HepG2 (cell line): ENCODE measurements around the gene PLEKHA5. TPM values are rescaled to one million over a fixed set of nuclear protein-coding genes. Genes with fewer than 3 reads are reported as not detected.

Experiments
- ADNP ChIP-seq: sonication (generic); formaldehyde crosslinking; IDR thresholded peaks from 2 replicates; pipeline ENCODE4 v1.4.0; 2020; ENCODE audit warnings: missing genetic modification reagents
- FOXA1 ChIP-seq, 2 experiments: fragments of 450-650 bp in 1 of 2; sonication (generic) in 1 of 2; formaldehyde crosslinking in 1 of 2; IDR thresholded peaks; 2 replicates each; pipeline versions ENCODE4 v1.4.0 to v1.6.1; 2016 to 2020; ENCODE audit warnings: missing genetic modification reagents in 1 of 2
- FOXA3 ChIP-seq: IDR thresholded peaks from 2 replicates; pipeline ENCODE4 v1.6.1; 2016; ENCODE audit warnings: missing genetic modification reagents, missing compliant biosample characterization
- KAT7 ChIP-seq: IDR thresholded peaks from 2 replicates; pipeline ENCODE4 v1.6.1; 2018; ENCODE audit warnings: borderline replicate concordance, missing compliant biosample characterization
- REL ChIP-seq: sonication (generic); formaldehyde crosslinking; conservative IDR thresholded peaks from 2 replicates; pipeline ENCODE4 v1.8.0; 2022; ENCODE audit warnings: mild to moderate bottlenecking, missing genetic modification reagents, moderate library complexity
- SIX4 ChIP-seq: sonication (generic); formaldehyde crosslinking; IDR thresholded peaks from 2 replicates; pipeline ENCODE4 v1.4.0; 2020; ENCODE audit warnings: missing genetic modification reagents
- ZNF224 ChIP-seq: sonication (generic); formaldehyde crosslinking; IDR thresholded peaks from 2 replicates; pipeline ENCODE4 v1.5.0; 2020; ENCODE audit warnings: mild to moderate bottlenecking, missing genetic modification reagents
- ZNF235 ChIP-seq: sonication (generic); formaldehyde crosslinking; IDR thresholded peaks from 2 replicates; pipeline ENCODE4 v1.8.1; 2023; ENCODE audit warnings: mild to moderate bottlenecking, missing genetic modification reagents, borderline replicate concordance
- ZNF441 ChIP-seq: sonication (generic); formaldehyde crosslinking; IDR thresholded peaks from 2 replicates; pipeline ENCODE4 v1.7.0; 2021; ENCODE audit warnings: missing genetic modification reagents, borderline replicate concordance
- ZNF589 ChIP-seq: sonication (generic); formaldehyde crosslinking; conservative IDR thresholded peaks from 2 replicates; pipeline ENCODE4 v1.8.0; 2022; ENCODE audit warnings: mild to moderate bottlenecking, moderate library complexity, missing genetic modification reagents
- ZNF703 ChIP-seq: sonication (generic); formaldehyde crosslinking; IDR thresholded peaks from 2 replicates; pipeline ENCODE4 v1.5.1; 2020; ENCODE audit warnings: missing genetic modification reagents, mild to moderate bottlenecking, moderate library complexity, borderline replicate concordance
- polyA plus RNA-seq, 8 experiments: library from polyadenylated mRNA; depleted of rRNA in 3 of 8; stranded (reverse) in 7 of 8; unstranded in 1 of 8; fragments of >200 nt; fragmentation: Illumina TruSeq in 4 of 8; extraction: Trizol in 4 of 8; gene quantifications; 2 replicates each; pipeline versions ENCODE4 v1.2.1 to v1.2.3, GENCODE V29; 2011 to 2016; ENCODE audit warnings: low read depth in 4 of 8, missing spikeins in 1 of 8, mixed read lengths in 1 of 8; ENCODE audit not compliant: insufficient read depth in 1 of 8
- total RNA-seq, 5 experiments: library from RNA; depleted of rRNA; stranded (reverse); fragments of >200 nt; fragmentation: Illumina TruSeq; extraction: Trizol; gene quantifications; 2 replicates each; pipeline ENCODE4 v1.2.3, GENCODE V29; 2016; ENCODE audit warnings: low read depth in 1 of 5
- TF ChIP-seq, protein P1 (sequence below): sonication (generic); formaldehyde crosslinking; IDR thresholded peaks from 2 replicates; pipeline ENCODE4 v1.5.1; 2020; ENCODE audit warnings: mild to moderate bottlenecking, missing genetic modification reagents, moderate library complexity
- TF ChIP-seq, protein P2 (sequence below): sonication (generic); formaldehyde crosslinking; IDR thresholded peaks from 2 replicates; pipeline ENCODE4 v1.4.0; 2020; ENCODE audit warnings: mild to moderate bottlenecking, missing genetic modification reagents
- TF ChIP-seq, protein P3 (sequence below): sonication (generic); formaldehyde crosslinking; IDR thresholded peaks from 2 replicates; pipeline ENCODE4 v1.5.1; 2020; ENCODE audit warnings: mild to moderate bottlenecking, moderate library complexity, missing genetic modification reagents
- TF ChIP-seq, protein P4 (sequence below): IDR thresholded peaks from 2 replicates; pipeline ENCODE4 v1.6.1; 2018; ENCODE audit warnings: missing genetic modification reagents
- TF ChIP-seq, protein P5 (sequence below): sonication (generic); formaldehyde crosslinking; IDR thresholded peaks from 2 replicates; pipeline ENCODE4 v1.4.0; 2020; ENCODE audit warnings: missing genetic modification reagents
- TF ChIP-seq, protein P6 (sequence below): sonication (generic); IDR thresholded peaks from 2 replicates; pipeline ENCODE4 v1.6.1; 2016; ENCODE audit warnings: low read depth, borderline replicate concordance

Gene PLEKHA5
- total and polyA plus RNA-seq, 2 of the 13 experiments (the other 11 are each of a cell fraction or from before 2014, with no cell fraction given) = 4.2 to 15.4 TPM

DNA sequence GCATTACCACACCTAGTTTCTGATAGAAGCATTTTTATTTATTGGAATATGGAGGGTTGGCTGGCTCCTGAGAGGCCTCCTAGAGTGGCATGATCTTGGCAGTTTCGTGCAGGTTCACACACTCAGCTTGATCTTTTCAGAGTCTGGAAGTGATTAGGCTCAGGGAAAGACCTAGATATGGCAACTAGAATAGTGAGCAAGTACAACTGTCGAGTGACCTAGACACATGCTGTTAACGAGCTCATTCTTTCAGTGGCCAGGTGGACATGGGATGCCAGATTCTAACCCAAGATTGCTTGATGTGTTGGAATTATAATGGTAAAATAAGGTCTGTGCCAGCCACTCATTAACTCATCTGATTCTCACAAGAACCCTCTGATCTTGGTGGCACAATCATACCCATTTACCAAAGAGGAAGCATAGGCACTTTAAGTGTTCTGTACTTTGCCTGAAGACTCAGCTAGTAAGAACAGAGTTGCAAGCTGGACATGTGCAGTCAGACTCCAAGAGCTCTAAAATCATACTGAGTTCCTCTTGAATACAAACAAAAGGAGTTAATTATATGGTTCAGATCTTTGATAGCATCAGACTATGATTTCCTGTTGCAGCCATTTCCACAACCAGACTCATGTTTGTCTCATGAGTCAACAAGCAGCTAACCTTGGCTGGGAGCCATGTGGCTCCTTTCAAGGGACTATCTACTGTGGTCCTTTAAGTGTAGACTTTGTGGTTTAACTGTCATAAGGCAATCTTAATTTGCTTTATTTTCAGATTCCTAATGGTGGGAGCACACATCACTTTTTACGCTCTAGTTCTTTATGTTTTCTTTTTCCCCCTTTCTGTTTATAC lies 144.2 kb downstream of the PLEKHA5 start (continued):
- TF ChIP-seq, protein P1, sequence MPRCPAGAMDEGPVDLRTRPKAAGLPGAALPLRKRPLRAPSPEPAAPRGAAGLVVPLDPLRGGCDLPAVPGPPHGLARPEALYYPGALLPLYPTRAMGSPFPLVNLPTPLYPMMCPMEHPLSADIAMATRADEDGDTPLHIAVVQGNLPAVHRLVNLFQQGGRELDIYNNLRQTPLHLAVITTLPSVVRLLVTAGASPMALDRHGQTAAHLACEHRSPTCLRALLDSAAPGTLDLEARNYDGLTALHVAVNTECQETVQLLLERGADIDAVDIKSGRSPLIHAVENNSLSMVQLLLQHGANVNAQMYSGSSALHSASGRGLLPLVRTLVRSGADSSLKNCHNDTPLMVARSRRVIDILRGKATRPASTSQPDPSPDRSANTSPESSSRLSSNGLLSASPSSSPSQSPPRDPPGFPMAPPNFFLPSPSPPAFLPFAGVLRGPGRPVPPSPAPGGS (CRISPR knock-in tag) = no peak
- TF ChIP-seq ADNP (CRISPR knock-in tag) (no peak), KAT7 (CRISPR knock-in tag) (no peak), ZNF703 (CRISPR knock-in tag) (no peak), ZNF589 (CRISPR knock-in tag) (no peak), ZNF224 (CRISPR knock-in tag) (no peak), ZNF235 (CRISPR knock-in tag) (no peak), SIX4 (CRISPR knock-in tag) (no peak), REL (no peak), ZNF441 (CRISPR knock-in tag) (no peak), FOXA1 (IDR thresholded peaks at IDR 0.05) (no peak), FOXA1 (CRISPR knock-in tag; IDR thresholded peaks at IDR 0.05) (0 out of 2 replicates have a peak, but pooled peaks have one; percentile 32), FOXA3 (CRISPR knock-in tag) (0 out of 2 replicates have a peak, but pooled peaks have one; percentile 18)
- TF ChIP-seq, protein P2, sequence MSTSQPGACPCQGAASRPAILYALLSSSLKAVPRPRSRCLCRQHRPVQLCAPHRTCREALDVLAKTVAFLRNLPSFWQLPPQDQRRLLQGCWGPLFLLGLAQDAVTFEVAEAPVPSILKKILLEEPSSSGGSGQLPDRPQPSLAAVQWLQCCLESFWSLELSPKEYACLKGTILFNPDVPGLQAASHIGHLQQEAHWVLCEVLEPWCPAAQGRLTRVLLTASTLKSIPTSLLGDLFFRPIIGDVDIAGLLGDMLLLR = no peak
- TF ChIP-seq, protein P3, sequence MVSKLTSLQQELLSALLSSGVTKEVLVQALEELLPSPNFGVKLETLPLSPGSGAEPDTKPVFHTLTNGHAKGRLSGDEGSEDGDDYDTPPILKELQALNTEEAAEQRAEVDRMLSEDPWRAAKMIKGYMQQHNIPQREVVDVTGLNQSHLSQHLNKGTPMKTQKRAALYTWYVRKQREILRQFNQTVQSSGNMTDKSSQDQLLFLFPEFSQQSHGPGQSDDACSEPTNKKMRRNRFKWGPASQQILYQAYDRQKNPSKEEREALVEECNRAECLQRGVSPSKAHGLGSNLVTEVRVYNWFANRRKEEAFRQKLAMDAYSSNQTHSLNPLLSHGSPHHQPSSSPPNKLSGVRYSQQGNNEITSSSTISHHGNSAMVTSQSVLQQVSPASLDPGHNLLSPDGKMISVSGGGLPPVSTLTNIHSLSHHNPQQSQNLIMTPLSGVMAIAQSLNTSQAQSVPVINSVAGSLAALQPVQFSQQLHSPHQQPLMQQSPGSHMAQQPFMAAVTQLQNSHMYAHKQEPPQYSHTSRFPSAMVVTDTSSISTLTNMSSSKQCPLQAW = no peak
- TF ChIP-seq, protein P4, sequence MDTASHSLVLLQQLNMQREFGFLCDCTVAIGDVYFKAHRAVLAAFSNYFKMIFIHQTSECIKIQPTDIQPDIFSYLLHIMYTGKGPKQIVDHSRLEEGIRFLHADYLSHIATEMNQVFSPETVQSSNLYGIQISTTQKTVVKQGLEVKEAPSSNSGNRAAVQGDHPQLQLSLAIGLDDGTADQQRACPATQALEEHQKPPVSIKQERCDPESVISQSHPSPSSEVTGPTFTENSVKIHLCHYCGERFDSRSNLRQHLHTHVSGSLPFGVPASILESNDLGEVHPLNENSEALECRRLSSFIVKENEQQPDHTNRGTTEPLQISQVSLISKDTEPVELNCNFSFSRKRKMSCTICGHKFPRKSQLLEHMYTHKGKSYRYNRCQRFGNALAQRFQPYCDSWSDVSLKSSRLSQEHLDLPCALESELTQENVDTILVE (CRISPR knock-in tag) = no peak
- TF ChIP-seq, protein P5, sequence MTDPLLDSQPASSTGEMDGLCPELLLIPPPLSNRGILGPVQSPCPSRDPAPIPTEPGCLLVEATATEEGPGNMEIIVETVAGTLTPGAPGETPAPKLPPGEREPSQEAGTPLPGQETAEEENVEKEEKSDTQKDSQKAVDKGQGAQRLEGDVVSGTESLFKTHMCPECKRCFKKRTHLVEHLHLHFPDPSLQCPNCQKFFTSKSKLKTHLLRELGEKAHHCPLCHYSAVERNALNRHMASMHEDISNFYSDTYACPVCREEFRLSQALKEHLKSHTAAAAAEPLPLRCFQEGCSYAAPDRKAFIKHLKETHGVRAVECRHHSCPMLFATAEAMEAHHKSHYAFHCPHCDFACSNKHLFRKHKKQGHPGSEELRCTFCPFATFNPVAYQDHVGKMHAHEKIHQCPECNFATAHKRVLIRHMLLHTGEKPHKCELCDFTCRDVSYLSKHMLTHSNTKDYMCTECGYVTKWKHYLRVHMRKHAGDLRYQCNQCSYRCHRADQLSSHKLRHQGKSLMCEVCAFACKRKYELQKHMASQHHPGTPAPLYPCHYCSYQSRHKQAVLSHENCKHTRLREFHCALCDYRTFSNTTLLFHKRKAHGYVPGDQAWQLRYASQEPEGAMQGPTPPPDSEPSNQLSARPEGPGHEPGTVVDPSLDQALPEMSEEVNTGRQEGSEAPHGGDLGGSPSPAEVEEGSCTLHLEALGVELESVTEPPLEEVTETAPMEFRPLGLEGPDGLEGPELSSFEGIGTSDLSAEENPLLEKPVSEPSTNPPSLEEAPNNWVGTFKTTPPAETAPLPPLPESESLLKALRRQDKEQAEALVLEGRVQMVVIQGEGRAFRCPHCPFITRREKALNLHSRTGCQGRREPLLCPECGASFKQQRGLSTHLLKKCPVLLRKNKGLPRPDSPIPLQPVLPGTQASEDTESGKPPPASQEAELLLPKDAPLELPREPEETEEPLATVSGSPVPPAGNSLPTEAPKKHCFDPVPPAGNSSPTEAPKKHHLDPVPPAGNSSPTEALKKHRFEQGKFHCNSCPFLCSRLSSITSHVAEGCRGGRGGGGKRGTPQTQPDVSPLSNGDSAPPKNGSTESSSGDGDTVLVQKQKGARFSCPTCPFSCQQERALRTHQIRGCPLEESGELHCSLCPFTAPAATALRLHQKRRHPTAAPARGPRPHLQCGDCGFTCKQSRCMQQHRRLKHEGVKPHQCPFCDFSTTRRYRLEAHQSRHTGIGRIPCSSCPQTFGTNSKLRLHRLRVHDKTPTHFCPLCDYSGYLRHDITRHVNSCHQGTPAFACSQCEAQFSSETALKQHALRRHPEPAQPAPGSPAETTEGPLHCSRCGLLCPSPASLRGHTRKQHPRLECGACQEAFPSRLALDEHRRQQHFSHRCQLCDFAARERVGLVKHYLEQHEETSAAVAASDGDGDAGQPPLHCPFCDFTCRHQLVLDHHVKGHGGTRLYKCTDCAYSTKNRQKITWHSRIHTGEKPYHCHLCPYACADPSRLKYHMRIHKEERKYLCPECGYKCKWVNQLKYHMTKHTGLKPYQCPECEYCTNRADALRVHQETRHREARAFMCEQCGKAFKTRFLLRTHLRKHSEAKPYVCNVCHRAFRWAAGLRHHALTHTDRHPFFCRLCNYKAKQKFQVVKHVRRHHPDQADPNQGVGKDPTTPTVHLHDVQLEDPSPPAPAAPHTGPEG (CRISPR knock-in tag) = no peak
- TF ChIP-seq, protein P6, sequence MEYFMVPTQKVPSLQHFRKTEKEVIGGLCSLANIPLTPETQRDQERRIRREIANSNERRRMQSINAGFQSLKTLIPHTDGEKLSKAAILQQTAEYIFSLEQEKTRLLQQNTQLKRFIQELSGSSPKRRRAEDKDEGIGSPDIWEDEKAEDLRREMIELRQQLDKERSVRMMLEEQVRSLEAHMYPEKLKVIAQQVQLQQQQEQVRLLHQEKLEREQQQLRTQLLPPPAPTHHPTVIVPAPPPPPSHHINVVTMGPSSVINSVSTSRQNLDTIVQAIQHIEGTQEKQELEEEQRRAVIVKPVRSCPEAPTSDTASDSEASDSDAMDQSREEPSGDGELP = no peak
